HuH-7.5 (cell line): ENCODE data around the gene FXYD1.

Source experiments
- DNase-seq: peaks from one replicate; pipeline ENCODE4 v3.0.0; 2011; ENCODE audit warnings: low spot score

Gene FXYD1

DNA sequence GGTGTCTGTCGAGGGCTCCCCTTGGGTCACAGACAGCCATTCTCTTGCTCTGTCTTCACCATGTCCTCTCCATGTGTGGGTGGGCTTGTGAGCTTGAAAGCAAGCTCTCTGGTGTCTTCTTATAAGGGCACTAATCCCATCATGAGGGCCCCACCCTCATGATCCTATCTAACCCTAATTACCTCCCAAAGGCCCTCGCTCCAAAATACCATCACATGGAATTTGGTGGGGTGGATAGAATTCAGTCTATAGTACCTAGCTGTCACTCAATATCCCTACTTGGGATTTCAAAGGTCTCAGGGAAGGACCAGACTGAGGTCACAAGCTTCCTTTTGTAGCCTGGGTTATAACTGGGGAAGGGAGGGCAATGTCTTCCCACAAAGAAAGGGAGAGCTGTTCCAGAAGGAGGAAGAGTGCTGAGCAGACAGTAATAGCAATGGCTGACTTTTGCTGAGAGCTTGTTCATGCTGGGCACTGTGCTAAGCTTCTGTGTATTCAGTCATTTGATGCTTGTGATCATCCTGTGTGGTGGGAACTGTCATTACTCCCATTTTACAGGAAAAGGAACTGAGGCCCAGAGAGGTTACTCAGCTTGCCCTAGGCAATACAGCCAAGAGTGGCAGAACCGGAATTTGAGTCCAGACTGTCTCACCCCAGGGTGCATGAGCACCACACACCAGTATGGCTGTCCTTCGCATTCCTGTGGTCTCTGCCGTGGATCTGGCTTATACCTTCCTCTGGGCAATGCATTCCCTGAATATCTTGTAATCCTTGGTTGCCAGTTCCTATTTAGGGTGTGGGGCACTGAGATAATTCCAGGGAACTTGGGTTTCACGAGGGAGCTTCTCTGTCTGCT, 24.1 kb downstream of the FXYD1 start:
- DNase-seq, result no peak

GRCh38 chr19:35164418-35164817, 25.8 kb downstream of the FXYD1 start:
- no peak for DNase-seq

DNA sequence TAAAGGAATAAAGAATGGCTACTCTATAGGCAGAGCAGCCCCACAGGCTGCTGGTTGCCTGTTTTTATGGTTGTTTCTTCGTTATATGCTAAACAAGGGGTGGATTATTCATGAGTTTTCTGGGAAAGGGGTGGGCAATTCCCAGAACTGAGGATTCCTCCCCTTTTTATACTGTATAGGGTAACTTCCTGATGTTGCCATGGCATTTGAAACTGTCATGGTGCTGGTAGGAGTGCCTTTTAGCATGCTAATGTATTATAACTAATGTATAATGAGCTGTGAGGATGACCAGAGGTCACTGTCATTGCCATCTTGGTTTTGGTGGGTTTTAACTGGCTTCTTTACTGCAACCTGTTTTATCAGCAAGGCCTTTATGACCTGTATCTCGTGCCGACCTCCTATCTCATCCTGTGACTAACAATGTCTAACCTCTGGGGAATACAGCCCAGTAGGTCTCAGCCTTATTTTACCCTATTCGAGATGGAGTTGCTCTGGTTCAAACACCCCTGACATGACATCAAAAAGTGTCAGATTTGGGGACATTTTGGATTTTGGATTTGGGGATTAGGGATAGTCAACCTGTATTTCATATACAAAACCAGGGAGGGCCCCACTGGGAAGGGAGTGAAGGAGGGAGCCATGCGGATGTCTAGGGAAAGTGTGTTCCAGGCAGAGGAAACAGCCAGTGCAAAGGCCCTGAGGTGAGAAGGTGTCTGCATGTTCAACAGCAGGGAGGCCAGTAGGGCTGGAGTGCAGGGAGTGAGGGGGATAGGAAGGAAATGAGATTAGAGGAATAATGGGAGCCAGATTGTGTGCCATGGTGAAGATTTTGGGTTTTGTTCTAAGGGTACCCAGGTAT, 26.8 kb downstream of the FXYD1 start:
- no peak for DNase-seq

DNA sequence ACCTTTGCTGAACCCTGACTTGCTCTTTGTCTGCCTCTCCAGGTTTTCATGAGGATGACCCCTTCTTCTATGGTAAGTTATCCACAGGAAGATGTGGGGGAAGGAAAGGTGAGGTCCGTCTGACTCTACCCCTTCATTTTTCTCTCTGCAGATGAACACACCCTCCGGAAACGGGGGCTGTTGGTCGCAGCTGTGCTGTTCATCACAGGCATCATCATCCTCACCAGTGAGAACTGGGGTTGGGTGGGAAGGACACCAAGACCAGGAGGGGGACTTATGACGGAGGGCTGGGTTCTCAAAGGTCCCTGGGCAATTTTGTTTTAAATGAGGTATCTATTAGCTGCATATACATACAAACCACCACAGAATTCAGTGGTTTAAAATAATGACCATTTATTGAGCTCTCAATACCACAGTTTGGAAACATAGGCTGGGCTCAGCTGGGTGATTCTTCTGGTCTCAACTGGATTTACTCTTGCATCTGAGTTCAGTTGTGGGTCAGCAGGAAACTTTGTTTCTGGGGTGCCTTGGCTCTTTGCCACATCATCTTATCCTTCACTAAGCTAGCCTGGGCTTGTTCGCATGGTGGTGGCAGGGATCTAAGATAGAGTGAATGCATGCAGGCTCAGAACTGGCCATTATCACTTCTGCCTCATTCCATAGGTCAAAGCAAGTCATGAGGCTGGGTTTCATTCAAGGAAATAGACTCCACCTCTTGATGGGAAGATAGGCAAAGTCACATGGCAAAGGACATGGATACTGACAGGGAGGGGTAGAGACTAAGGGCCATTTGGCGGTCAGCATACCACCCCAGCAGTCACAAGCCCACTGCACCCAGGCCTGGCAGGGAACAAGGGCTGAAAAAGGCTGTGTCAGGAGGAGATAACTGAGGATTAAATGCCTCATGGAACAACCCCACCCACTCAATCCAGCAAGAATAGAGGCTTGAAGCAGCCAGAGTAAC, 27.8 kb downstream of the FXYD1 start:
- no peak for DNase-seq

DNA sequence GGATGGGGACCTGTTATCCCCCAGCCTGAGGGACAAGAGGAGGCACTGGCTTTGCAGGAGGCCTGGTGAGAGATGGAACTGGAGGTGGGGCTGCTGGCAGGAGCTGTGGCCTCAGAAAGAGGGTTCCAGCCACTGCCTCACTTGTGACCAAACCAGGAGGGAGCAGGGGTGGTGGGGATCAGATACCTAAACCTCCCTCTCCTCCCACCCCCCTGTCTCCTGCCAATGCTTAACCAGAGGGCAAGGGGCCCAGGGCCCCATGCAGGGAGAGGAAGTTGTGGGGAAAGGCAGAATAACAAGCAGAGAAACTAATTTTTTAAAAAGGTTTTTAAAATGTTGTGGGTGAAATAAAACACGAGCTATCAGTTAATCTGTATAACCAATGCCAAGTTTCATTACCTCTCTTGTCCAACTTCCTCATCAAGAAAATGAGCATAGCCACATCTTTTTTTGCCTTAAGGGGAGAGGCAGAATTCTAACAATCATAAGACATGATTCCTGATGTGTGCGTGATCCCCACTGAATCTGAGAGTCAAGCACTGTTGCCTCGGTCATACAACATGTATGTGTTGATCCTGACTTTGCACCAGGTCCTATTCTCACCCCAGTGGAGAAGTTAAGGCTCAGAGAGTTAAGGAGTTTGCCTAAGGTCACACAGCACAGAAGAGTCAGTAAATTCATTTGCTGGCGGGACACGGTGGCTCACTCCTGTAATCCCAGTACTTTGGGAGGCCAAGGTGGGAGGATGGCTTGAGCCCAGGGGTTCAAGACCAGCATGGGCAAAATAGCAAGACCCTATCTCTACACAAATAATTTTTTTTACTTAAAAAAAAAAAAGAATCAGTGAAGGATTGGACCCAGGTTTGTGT, 28.9 kb downstream of the FXYD1 start:
- no peak for DNase-seq

- no peak for DNase-seq
Observed at GRCh38 chr19:35168196-35168595, 29.6 kb downstream of the FXYD1 start.

DNA sequence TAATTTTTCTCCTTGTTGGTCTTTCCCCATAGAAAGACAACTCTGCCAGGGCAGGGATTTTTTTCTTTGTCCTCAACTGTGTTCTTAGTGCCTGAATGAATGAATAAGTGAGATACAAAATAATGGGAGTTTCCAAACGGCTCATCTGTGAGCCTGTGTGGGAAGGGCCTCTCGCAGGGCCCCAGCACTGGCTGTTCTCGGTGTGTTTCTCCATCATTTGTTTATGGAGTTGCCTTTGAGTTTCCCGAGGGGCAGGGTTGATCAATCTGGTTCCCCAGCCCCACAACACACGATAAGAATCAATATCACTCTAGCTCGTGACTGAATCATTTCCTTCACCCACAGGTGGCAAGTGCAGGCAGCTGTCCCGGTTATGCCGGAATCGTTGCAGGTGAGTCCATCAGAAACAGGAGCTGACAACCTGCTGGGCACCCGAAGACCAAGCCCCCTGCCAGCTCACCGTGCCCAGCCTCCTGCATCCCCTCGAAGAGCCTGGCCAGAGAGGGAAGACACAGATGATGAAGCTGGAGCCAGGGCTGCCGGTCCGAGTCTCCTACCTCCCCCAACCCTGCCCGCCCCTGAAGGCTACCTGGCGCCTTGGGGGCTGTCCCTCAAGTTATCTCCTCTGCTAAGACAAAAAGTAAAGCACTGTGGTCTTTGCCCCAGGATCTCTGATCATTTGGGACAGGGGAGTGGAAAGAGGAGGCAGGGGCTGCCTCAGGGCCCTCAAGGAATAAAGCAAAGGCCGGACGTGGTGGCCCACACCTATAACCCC, 30.8 kb downstream of the FXYD1 start:
- DNase-seq, result no peak

GRCh38 chr19:35170359-35171061, 31.9 kb downstream of the FXYD1 start:
- DNase-seq, result no peak

DNA sequence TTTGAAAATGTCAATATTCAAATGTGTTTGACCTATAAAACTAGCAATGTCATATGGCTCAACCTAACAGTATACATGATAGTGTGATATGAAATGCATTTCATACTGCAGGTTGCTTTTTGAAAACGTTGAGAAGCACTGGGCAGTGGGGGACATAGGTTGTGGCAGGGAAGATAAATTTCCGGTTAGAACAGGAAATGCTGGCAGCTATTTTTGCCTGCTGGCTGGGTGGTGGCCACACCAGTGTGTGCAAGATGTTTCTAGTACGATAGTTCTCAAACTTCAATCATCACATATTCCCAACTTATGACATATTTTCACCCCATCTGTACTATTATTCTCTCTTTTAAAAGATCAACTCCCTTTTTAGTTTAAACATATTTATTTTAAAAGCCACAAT, 33.1 kb downstream of the FXYD1 start:
- DNase-seq, result no peak

- no peak for DNase-seq
Observed at GRCh38 chr19:35174226-35174625, 35.6 kb downstream of the FXYD1 start.

- DNase-seq, result no peak
Observed at GRCh38 chr19:35176181-35176570, 37.6 kb downstream of the FXYD1 start.

- DNase-seq, result no peak
Observed at GRCh38 chr19:35177377-35178274, 39.0 kb downstream of the FXYD1 start.

- no peak for DNase-seq
Observed at GRCh38 chr19:35178701-35179100, 40.1 kb downstream of the FXYD1 start.

- DNase-seq, result no peak
Observed at GRCh38 chr19:35179830-35180229, 41.2 kb downstream of the FXYD1 start.

DNA sequence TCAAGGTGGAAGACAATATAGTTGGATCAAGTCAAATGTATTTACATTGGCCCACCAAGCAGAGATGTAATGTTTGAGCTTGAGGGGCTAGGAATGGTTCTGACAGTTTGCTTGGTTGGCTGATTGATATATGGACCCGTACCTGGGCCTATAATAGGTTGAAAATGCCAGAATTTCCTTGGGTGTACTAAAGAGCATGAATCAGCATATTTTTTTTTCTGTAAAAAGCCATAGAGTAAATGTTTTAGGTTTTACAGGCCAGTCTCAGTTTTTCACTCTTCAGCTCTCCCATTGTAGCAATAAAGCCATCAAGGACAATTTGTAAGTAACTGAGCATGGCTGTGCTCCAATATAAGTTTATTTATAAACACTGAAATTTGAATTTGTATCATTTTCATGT, 42.8 kb downstream of the FXYD1 start:
- DNase-seq, result no peak

- no peak for DNase-seq
Observed at GRCh38 chr19:35184267-35184666, 45.6 kb downstream of the FXYD1 start.

- DNase-seq, result no peak
Observed at GRCh38 chr19:35184884-35185283, 46.3 kb downstream of the FXYD1 start.
